Measurements from ENCODE around the gene CNNM3. TPM values are rescaled to one million over a fixed set of nuclear protein-coding genes. Genes with fewer than 3 reads are reported as not detected.
"Not testable (repeated sequence)": the region's sequence is repeated elsewhere in the genome, so short reads cannot be mapped to it uniquely, and the experiment has no call there.

Gene CNNM3
- total RNA-seq, 4 donors from 2014 or later = 21.8 to 27.8 (median 22.9) TPM

- peaks cover 0 to 73% (median 28%) of the 10 kb centered on the region in 4 donors for H3K4me1 ChIP-seq
- WGBS, 2 donors = 17 to 30% methylated on average over 11 of the region's 11 CpGs
- peak overlapping the region; percentile 84 to 99 (median 96) for H3K27ac ChIP-seq
- no peaks in the 10 kb centered on the region for H3K9me3 ChIP-seq
- peak overlapping the region in 3 of 4 donors; percentile 55 to 86 (median 80) for H3K4me3 ChIP-seq
- no peaks in the 10 kb centered on the region for H3K27me3 ChIP-seq
- DNase-seq (ENCODE audit: low spot score in 2 of 2) = peak in 1 of 2 donors; percentile 52
- TF ChIP-seq EP300 (IDR thresholded peaks at IDR 0.05) (peak in 1 of 2 donors; percentile 44), POLR2A (IDR thresholded peaks at IDR 0.05) (no peak), CTCF (IDR thresholded peaks at IDR 0.05) (no peak)
- H3K36me3 ChIP-seq = peaks cover 0 to 45% (median 17%) of the 10 kb centered on the region in 3 donors
These were observed 43.1 kb downstream of the CNNM3 start for GRCh38 chr2:96859099-96859649.

DNA sequence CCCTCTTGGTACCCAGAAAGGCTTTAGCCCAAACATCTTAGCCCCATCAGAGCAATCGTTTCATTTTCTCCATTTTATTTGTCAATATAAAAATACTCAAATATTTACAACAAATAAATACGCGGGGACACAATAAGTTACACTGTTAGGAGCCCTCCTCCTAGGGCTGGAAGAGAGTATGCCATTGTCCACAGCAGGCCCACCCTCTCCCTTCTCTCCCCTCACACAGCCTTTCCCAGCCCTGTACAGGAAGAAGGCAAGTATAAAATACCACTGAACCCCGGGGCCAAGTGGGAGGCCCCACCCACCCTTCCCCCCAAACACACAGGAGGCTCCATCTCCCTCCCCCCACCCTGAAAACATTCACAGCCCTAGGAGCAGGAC, 43.6 kb downstream of the CNNM3 start:
- no peak for DNase-seq (ENCODE audit: low spot score in 2 of 2)
- Histone ChIP-seq H3K4me3 (peak overlapping the region in 1 of 4 donors; percentile 86), H3K36me3 (peaks cover 0 to 45% (median 22%) of the 10 kb centered on the region in 3 donors), H3K9me3 (no peaks in the 10 kb centered on the region), H3K4me1 (peaks cover 0 to 78% (median 28%) of the 10 kb centered on the region in 4 donors), H3K27me3 (no peaks in the 10 kb centered on the region), H3K27ac (peak overlapping the region; percentile 84 to 99 (median 96))
- TF ChIP-seq POLR2A (IDR thresholded peaks at IDR 0.05) (no peak), CTCF (IDR thresholded peaks at IDR 0.05) (no peak)
- WGBS, 2 donors = 14 to 24% methylated on average over 4 of the region's 4 CpGs

DNA sequence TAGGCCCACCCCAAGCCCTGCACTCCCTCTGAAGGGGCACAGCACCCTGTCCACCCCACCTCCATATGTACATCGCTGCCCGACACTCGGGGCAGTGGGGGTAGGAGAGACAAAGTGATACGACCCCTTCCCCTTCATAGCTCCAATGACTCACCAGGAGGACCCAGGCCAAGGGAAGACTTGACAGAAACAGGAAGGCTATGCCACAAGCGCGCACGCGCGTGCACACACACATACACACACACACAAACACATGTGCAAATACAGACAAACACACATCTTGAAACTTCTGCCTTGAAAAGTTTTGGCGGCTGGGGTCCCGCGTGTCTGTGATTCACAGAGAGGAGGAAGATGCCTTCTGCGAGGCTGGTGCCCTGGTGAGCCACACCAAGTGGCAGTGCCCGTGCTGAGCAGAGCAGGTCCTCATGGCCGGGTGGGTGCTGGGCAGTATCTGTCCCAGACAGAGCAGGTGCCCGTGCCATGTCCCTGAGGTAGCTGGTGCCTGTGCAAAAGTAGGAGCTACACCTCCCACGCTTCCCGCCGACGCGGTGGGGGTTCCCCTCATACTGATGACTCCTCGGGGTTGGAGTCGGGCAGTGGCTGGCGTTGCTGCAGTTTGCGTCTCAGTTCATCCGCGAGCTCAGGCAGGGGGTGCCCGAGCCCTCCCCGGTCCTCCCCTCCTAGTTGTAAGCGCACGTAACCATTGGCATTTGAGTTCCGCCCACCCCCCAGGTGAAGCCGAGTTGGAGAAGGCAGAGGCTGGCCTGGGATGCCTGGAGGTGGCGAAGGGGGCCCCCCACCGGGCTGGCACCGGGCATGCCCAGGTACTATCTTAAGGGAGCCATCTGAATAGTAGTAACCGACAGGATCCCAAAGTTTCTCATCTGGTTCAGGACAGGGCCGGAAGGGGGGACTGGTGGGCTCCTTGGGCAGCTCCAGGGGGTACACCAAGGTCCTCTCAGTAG, 44.3 kb downstream of the CNNM3 start:
- peaks cover 0 to 80% (median 29%) of the 10 kb centered on the region in 4 donors for H3K4me1 ChIP-seq
- H3K4me3 ChIP-seq = peak overlapping the region in 2 of 4 donors; percentile 6 to 86
- H3K27me3 ChIP-seq = no peaks in the 10 kb centered on the region
- no peaks in the 10 kb centered on the region for H3K9me3 ChIP-seq
- TF ChIP-seq EP300 (IDR thresholded peaks at IDR 0.05) (peak in 1 of 2 donors; percentile 61), POLR2A (IDR thresholded peaks at IDR 0.05) (no peak), CTCF (IDR thresholded peaks at IDR 0.05) (no peak)
- DNase-seq (ENCODE audit: low spot score in 2 of 2) = no peak
- peak overlapping the region; percentile 84 to 99 (median 96) for H3K27ac ChIP-seq
- WGBS, 2 donors = 48 to 51% methylated on average over 27 of the region's 38 CpGs
- peaks cover 2 to 51% (median 23%) of the 10 kb centered on the region in 3 donors for H3K36me3 ChIP-seq

GRCh38 chr2:96861074-96861473, 45.0 kb downstream of the CNNM3 start:
- Histone ChIP-seq H3K4me1 (peaks cover 0 to 83% (median 32%) of the 10 kb centered on the region in 4 donors), H3K27me3 (no peaks in the 10 kb centered on the region), H3K9me3 (no peaks in the 10 kb centered on the region), H3K4me3 (peak overlapping the region in 2 of 4 donors; percentile 6 to 86), H3K36me3 (peaks cover 3 to 59% (median 23%) of the 10 kb centered on the region in 3 donors), H3K27ac (peak overlapping the region; percentile 84 to 99 (median 96))
- DNase-seq (ENCODE audit: low spot score in 2 of 2) = no peak
- WGBS, 2 donors = 83 to 92% methylated on average over 12 to 16 of the region's 17 CpGs
- no peak for TF ChIP-seq POLR2A (IDR thresholded peaks at IDR 0.05)
- TF ChIP-seq CTCF (IDR thresholded peaks at IDR 0.05) = no peak
- no peak for TF ChIP-seq EP300 (IDR thresholded peaks at IDR 0.05)

DNA sequence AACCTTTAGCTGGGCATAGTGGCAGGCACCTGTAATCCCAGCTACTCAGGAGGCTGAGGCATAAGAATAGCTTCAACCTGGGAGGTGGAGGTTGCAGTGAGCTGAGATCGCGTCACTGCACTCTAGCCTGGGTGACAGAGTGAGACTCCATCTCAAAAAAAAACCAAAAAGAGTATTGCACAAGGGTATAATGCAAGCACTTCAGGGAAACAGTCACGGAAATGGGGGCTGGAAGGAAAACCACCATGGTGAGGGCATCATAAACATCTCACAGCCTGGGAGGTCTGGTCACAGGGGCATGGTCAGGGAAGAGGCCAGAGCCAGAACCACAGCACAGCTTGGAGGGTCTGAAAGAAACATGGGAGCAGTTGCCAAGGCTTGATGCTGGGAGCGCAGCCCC, 47.0 kb downstream of the CNNM3 start:
- Histone ChIP-seq H3K4me1 (peaks cover 0 to 90% (median 40%) of the 10 kb centered on the region in 4 donors), H3K4me3 (peak overlapping the region in 1 of 4 donors; percentile 85), H3K27ac (peak overlapping the region; percentile 94 to 99 (median 98)), H3K36me3 (peaks cover 3 to 75% (median 23%) of the 10 kb centered on the region in 3 donors)
- not testable (repeated sequence) for DNase-seq (ENCODE audit: low spot score in 2 of 2); H3K9me3 ChIP-seq; H3K27me3 ChIP-seq
- WGBS, 2 donors = 72 to 77% methylated on average over 4 of the region's 4 CpGs
